Gastroesophageal sphincter (tissue), 3 donors: ENCODE data around the gene ATP6V0A4.

Experiments
- CTCF ChIP-seq, 4 experiments: fragments of 200-600 bp in 2 of 4; fragments of 450-650 bp in 2 of 4; sonication (generic) in 1 of 4; IDR thresholded peaks; one replicate each; pipeline ENCODE4 v1.5.1; 2017 to 2019; ENCODE audit warnings: antibody characterized with exemption in 4 of 4, mild to moderate bottlenecking in 2 of 4, moderate library complexity in 2 of 4
- POLR2AphosphoS5 ChIP-seq: sonication (generic); formaldehyde crosslinking; IDR thresholded peaks from one replicate; pipeline ENCODE4 v1.6.1; 2017; ENCODE audit warnings: antibody characterized with exemption

DNA sequence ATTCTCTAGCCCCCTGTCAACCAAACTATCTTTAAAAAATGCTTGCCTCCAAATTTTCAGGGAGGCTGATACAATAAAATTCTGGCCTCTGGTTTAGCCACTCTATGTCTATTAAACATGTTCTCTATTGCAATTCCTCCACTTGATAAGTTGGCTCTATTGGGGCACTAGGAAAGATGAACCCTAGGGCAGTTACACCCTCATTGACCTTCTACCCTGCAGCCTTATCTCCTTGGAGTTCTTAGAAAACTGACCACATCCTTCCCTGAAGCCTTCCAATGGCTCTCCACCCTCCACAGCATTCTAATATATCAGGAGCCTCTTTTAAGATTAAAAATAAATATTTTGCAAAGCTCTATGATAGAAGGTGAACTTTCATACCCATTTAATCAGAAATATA is 127.4 kb downstream of the ATP6V0A4 start:
- TF ChIP-seq CTCF (IDR thresholded peaks at IDR 0.05) (no peak), POLR2AphosphoS5 (no peak)
